Ovary (tissue), 9 donors: ENCODE measurements around the gene RFX8. TPM values are rescaled to one million over a fixed set of nuclear protein-coding genes. Genes with fewer than 3 reads are reported as not detected.

ENCODE experiments used
- DNase-seq, 5 donors: peaks; one replicate each; pipeline ENCODE4 v3.0.0-alpha.2; 2019 to 2020
- H3K27ac ChIP-seq, 2 donors: fragments of 200-600 bp; one replicate each; pipeline versions ENCODE4 v1.5.1 to v1.8.0; 2019 to 2022
- H3K27me3 ChIP-seq: fragments of 200-600 bp; one replicate; pipeline ENCODE4 v1.8.0; 2022
- H3K36me3 ChIP-seq: fragments of 200-600 bp; sonication (generic); one replicate; pipeline ENCODE4 v1.5.1; 2019
- H3K4me1 ChIP-seq: one replicate; pipeline ENCODE4 v1.8.1; 2013; ENCODE audit warnings: mild to moderate bottlenecking, moderate library complexity; ENCODE audit not compliant: insufficient read depth
- H3K4me3 ChIP-seq: fragments of 200-600 bp; sonication (generic); one replicate; pipeline ENCODE4 v1.5.1; 2017
- H3K9me3 ChIP-seq, 2 donors: fragments of 200-600 bp in 1 of 2; sonication (generic) in 1 of 2; one replicate each; pipeline versions ENCODE4 v1.5.1 to v1.8.1; 2013 to 2019; ENCODE audit warnings: mild to moderate bottlenecking in 1 of 2, moderate library complexity in 1 of 2
- EP300 ChIP-seq: sonication (generic); formaldehyde crosslinking; IDR thresholded peaks from one replicate; pipeline ENCODE4 v1.6.1; 2017; ENCODE audit warnings: antibody characterized with exemption
- POLR2A ChIP-seq: fragments of 450-650 bp; IDR thresholded peaks from one replicate; pipeline ENCODE4 v1.6.1; 2017; ENCODE audit warnings: antibody characterized with exemption, mild to moderate bottlenecking, moderate library complexity
- WGBS, 3 donors: extraction: QIAGEN DNeasy Blood & Tissue Kit in 1 of 3; methylation state at CpG; one replicate each; pipeline versions ENCODE4 v1.1.5 to v1.1.7; 2013 to 2017; 5-methylcytosine and 5-hydroxymethylcytosine counted together
- intact Hi-C, 4 donors: fragments of 100-400 bp; cut with DNase I; formaldehyde crosslinking; loops; one replicate each; pipeline versions ENCODE4 v1.11.0 to v1.15.1; 2022 to 2023
- polyA plus RNA-seq, 2 donors: library from polyadenylated mRNA; stranded (reverse); fragments of 200-250 nt in 1 of 2; fragments of 350-450 nt in 1 of 2; fragmentation: Illumina TruSeq in 1 of 2; extraction: RNeasy Lipid Tissue Mini Kit (QIAGEN cat#74804) in 1 of 2; gene quantifications; one replicate each; pipeline ENCODE4 v1.2.3, GENCODE V29; 2013 to 2014
- total RNA-seq, 7 donors: library from RNA; depleted of rRNA in 2 of 7; stranded (reverse); fragments of >200 nt in 2 of 7; fragmentation: NEBNext Ultra II Directional in 3 of 7; extraction: Animal tissue kit (Norgen Biotek cat#: 25700) in 3 of 7; gene quantifications; one replicate each; pipeline versions ENCODE4 v1.1.0 to v1.2.4, GENCODE V29; 2016 to 2023
- TF ChIP-seq, protein P1 (sequence below), 3 donors: fragments of 450-650 bp in 2 of 3; fragments of 200-600 bp in 1 of 3; IDR thresholded peaks; one replicate each; pipeline versions ENCODE4 v1.5.1 to v1.8.0; 2016 to 2022; ENCODE audit warnings: antibody characterized with exemption in 3 of 3, mild to moderate bottlenecking in 1 of 3
- donor health status: DM: no; HTN: no; CAD: no; lungs with moderate emphysema.
- donor health status: DM: no; HTN: no; CAD: no.
- donor health status: Bipolar disorder and iron deficiency.
- donor health status: DM: yes; HTN: yes; CAD: no.
- donor health status: DM: no; HTN: no; CAD: no.
- donor health status: DM: yes; HTN: yes; CAD: no.

Gene RFX8
- total and polyA plus RNA-seq, 9 donors, result 0.05 to 1.7 (median 0.38) TPM

DNA sequence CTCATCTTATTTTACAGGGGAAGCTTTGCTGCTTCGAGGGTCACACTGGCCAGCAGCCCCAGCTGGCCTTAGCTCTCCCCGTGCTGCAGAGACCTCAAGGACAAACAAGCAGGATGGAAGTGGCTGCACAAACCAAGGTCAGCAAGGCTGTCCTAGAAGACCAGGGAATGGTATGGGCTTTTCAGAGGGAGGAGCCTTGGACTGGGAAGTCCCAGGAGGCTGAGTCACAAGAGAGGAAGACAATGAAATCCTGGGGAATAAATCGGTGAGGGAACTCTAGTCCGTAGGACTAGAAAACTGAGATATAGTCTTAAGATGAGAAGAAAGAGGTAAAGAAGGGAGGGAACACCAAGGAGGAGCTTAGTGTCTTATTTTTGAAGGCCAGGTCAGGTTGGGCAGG lies 103.3 kb downstream of the RFX8 start:
- Histone ChIP-seq H3K36me3 (no peaks in the 10 kb centered on the region), H3K9me3 (no peaks in the 10 kb centered on the region), H3K4me3 (no peak overlapping the region), H3K27me3 (no peaks in the 10 kb centered on the region), H3K4me1 (no peaks in the 10 kb centered on the region), H3K27ac (no peak overlapping the region)
- 35 to 54% (median 36%) methylated on average over 4 of the region's 4 CpGs for WGBS, 3 donors
- no peak for TF ChIP-seq EP300
- TF ChIP-seq POLR2A, result no peak
- TF ChIP-seq, protein P1, sequence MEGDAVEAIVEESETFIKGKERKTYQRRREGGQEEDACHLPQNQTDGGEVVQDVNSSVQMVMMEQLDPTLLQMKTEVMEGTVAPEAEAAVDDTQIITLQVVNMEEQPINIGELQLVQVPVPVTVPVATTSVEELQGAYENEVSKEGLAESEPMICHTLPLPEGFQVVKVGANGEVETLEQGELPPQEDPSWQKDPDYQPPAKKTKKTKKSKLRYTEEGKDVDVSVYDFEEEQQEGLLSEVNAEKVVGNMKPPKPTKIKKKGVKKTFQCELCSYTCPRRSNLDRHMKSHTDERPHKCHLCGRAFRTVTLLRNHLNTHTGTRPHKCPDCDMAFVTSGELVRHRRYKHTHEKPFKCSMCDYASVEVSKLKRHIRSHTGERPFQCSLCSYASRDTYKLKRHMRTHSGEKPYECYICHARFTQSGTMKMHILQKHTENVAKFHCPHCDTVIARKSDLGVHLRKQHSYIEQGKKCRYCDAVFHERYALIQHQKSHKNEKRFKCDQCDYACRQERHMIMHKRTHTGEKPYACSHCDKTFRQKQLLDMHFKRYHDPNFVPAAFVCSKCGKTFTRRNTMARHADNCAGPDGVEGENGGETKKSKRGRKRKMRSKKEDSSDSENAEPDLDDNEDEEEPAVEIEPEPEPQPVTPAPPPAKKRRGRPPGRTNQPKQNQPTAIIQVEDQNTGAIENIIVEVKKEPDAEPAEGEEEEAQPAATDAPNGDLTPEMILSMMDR (IDR thresholded peaks at IDR 0.05), result no peak
- DNase-seq, result no peak
- intact Hi-C loops, result no loop called here

DNA sequence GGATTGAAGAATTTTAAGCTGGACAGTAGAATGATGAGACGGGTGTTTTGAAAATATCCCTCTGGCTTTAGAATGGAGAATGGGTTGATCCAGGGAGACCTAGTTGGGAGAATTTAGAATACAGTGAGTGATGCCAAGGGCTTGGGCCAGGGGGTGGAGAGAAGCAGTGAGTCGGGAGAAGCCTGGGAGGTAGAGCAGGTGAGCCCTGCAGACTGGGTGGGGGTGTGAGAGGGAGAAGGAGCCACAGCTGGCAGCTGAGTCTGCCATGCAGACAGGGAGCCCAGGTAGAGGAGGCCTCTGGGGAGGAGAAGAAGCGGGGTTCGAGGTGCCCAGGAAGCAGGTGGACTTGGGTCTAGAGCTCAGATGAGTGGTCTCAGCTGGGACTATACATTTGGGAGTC lies 105.8 kb downstream of the RFX8 start:
- no peak for DNase-seq
- TF ChIP-seq, protein P1 (IDR thresholded peaks at IDR 0.05), result no peak
- TF ChIP-seq EP300 (no peak), POLR2A (no peak)
- H3K27ac ChIP-seq, result no peak overlapping the region
- H3K27me3 ChIP-seq, result no peaks in the 10 kb centered on the region
- no peaks in the 10 kb centered on the region for H3K4me1 ChIP-seq
- WGBS, 3 donors, result 86 to 95% (median 91%) methylated on average over 4 of the region's 4 CpGs
- H3K36me3 ChIP-seq, result no peaks in the 10 kb centered on the region
- no peak overlapping the region for H3K4me3 ChIP-seq
- no peaks in the 10 kb centered on the region for H3K9me3 ChIP-seq
- intact Hi-C loops, result no loop called here

DNA sequence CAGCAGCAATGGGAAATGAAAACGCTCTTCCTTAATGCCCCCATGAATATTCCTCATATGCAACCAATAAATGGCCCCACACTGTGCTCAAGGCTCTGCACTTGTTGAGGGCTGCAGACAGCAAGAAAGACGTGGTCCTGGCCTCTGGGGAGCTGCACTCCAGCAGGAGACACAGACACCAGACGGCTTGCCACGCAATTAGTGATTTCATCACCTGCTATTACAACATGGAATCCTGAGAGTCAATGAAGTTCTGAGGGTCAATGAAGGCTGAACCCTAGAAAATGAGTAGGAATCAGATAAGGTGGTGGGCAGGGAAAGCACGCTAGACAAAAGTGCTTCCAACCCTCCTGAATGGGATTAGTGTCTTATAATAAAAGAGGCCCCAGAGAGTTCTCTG lies 106.5 kb downstream of the RFX8 start:
- intact Hi-C loops, result no loop called here
- Histone ChIP-seq H3K27me3 (no peaks in the 10 kb centered on the region), H3K27ac (no peak overlapping the region), H3K9me3 (no peaks in the 10 kb centered on the region), H3K4me1 (no peaks in the 10 kb centered on the region), H3K4me3 (no peak overlapping the region), H3K36me3 (no peaks in the 10 kb centered on the region)
- WGBS, 3 donors, result 80 to 88% (median 87%) methylated on average over 5 of the region's 5 CpGs
- DNase-seq, result no peak
- TF ChIP-seq, protein P1 (IDR thresholded peaks at IDR 0.05), result no peak
- TF ChIP-seq POLR2A, result no peak
- TF ChIP-seq EP300, result no peak

DNA sequence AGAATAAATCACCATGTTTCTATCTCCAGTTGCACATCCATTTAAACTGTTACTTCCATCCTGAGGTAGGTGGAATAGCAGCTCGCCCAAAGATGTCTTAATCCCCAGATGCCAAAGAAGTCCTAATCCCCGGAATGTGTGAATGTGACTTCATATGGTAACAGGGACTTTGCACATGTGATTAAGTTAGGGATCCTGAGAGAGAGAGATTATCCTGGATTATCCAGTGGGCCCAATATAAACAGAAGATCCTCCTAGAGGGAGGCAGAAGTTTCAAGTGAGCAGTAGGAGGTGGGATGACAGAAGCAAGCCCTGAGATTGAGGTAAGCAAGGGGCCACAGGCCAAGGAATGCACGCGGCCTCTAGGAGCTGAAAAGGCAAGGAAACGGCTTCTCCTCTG lies 107.4 kb downstream of the RFX8 start:
- 88 to 89% (median 88%) methylated on average over 5 of the region's 5 CpGs for WGBS, 3 donors
- DNase-seq, result no peak
- H3K9me3 ChIP-seq, result no peaks in the 10 kb centered on the region
- no peaks in the 10 kb centered on the region for H3K27me3 ChIP-seq
- no peaks in the 10 kb centered on the region for H3K36me3 ChIP-seq
- intact Hi-C loops, result no loop called here
- TF ChIP-seq POLR2A (no peak), EP300 (no peak)
- TF ChIP-seq, protein P1 (IDR thresholded peaks at IDR 0.05), result no peak
- no peak overlapping the region for H3K4me3 ChIP-seq
- no peaks in the 10 kb centered on the region for H3K4me1 ChIP-seq
- H3K27ac ChIP-seq, result no peak overlapping the region

DNA sequence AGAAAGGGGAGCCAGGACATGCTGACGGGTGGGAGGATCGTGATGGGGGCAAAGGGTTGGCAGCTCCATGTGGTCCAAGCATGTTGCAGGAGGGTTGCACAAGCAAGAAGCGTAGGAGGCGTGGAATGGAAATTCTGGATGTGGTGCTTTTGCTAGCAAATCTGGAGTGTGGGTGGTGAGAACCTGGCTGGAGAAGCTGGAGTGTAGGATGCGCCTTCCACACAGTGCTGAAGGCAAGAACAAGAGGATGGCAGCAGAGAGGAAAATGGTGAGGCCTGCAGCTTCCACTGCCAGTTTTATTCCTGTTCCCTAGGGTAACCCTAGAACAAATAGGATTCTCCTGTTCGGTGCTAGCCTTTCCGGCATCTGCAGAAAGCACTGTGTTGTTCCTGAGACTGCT lies 110.0 kb downstream of the RFX8 start:
- WGBS, 3 donors, result 90 to 94% (median 92%) methylated on average over 7 of the region's 7 CpGs

More for the DNA sequence above, 110.0 kb downstream of the RFX8 start:
- Histone ChIP-seq H3K36me3 (no peaks in the 10 kb centered on the region), H3K27me3 (no peaks in the 10 kb centered on the region), H3K27ac (no peak overlapping the region), H3K9me3 (no peaks in the 10 kb centered on the region), H3K4me3 (no peak overlapping the region), H3K4me1 (no peaks in the 10 kb centered on the region)
- intact Hi-C loops, result no loop called here
- TF ChIP-seq EP300, result no peak
- TF ChIP-seq, protein P1 (IDR thresholded peaks at IDR 0.05), result no peak
- TF ChIP-seq POLR2A, result no peak
- no peak for DNase-seq
